Keratinocyte (primary cell): ENCODE measurements around the gene EPHX1. TPM values are rescaled to one million over a fixed set of nuclear protein-coding genes. Genes with fewer than 3 reads are reported as not detected.

Source experiments
- DNase-seq: peaks from one replicate; pipeline ENCODE4 v3.0.0-alpha.2; 2011; ENCODE audit warnings: low read depth, missing footprints, low spot score
- FAIRE-seq: peaks from 2 replicates; lab custom pipeline; 2011; peaks lifted over from hg19 to GRCh38; lab: Jason Lieb, UNC
- H2AFZ ChIP-seq: 2 replicates; pipeline ENCODE4 v1.6.0; 2012; ENCODE audit warnings: low read length, control low read depth, inconsistent platforms; ENCODE audit not compliant: control insufficient read depth
- H3K27ac ChIP-seq: 2 replicates; pipeline ENCODE4 v1.5.1; 2011; ENCODE audit warnings: low read length; ENCODE audit not compliant: control insufficient read depth, insufficient read depth
- H3K27me3 ChIP-seq: 3 replicates; pipeline ENCODE4 v1.6.0; 2011; ENCODE audit warnings: low read length; ENCODE audit not compliant: control insufficient read depth, insufficient read depth; ENCODE audit errors: extremely low read depth
- H3K36me3 ChIP-seq, 2 experiments: 2 replicates in 1 of 2; 3 replicates in 1 of 2; pipeline ENCODE4 v1.5.1; 2011; ENCODE audit warnings: low read length in 2 of 2, mild to moderate bottlenecking in 1 of 2; ENCODE audit not compliant: control insufficient read depth in 2 of 2, insufficient read depth in 2 of 2; ENCODE audit errors: extremely low read depth in 1 of 2
- H3K4me1 ChIP-seq: 3 replicates; pipeline ENCODE4 v1.5.1; 2011; ENCODE audit warnings: low read length; ENCODE audit not compliant: control insufficient read depth, insufficient read depth; ENCODE audit errors: extremely low read depth
- H3K4me2 ChIP-seq: 3 replicates; pipeline ENCODE4 v1.6.0; 2011; ENCODE audit warnings: low read depth, low read length; ENCODE audit not compliant: control insufficient read depth, insufficient read depth; ENCODE audit errors: extremely low read depth
- H3K4me3 ChIP-seq, 3 experiments: fragments of 200-600 bp in 1 of 3; sonication (generic) in 1 of 3; 2 replicates in 2 of 3; 3 replicates in 1 of 3; pipeline ENCODE4 v1.5.1; 2011 to 2016; ENCODE audit warnings: low read length in 3 of 3, mild to moderate bottlenecking in 3 of 3, control low read depth in 2 of 3, inconsistent platforms in 1 of 3, low read depth in 1 of 3, mixed read lengths in 1 of 3, mixed run types in 1 of 3, moderate library complexity in 1 of 3; ENCODE audit not compliant: control insufficient read depth in 2 of 3, insufficient read depth in 2 of 3; ENCODE audit errors: extremely low read depth in 1 of 3
- H3K79me2 ChIP-seq: 2 replicates; pipeline ENCODE4 v1.6.0; 2012; ENCODE audit warnings: low read length; ENCODE audit not compliant: control insufficient read depth, insufficient read depth
- H3K9ac ChIP-seq: 3 replicates; pipeline ENCODE4 v1.6.0; 2011; ENCODE audit warnings: low read length; ENCODE audit not compliant: control insufficient read depth, insufficient read depth; ENCODE audit errors: extremely low read depth
- H3K9me1 ChIP-seq: 3 replicates; pipeline ENCODE4 v1.6.0; 2011; ENCODE audit warnings: low read length; ENCODE audit not compliant: control insufficient read depth, insufficient read depth; ENCODE audit errors: extremely low read depth
- H3K9me3 ChIP-seq: 2 replicates; pipeline ENCODE4 v1.5.1; 2012; ENCODE audit warnings: low read depth, low read length; ENCODE audit not compliant: control insufficient read depth
- H4K20me1 ChIP-seq: 3 replicates; pipeline ENCODE4 v1.6.0; 2011; ENCODE audit warnings: low read length; ENCODE audit not compliant: control insufficient read depth, insufficient read depth; ENCODE audit errors: extremely low read depth
- CTCF ChIP-seq, 3 experiments: IDR thresholded peaks in 1 of 3; conservative IDR thresholded peaks in 1 of 3; optimal IDR thresholded peaks in 1 of 3; 2 replicates in 2 of 3; 3 replicates in 1 of 3; pipeline versions ENCODE3 to v1.5.1; 2011; ENCODE audit warnings: low read length in 3 of 3, mild to moderate bottlenecking in 3 of 3, moderate library complexity in 2 of 3, control low read depth in 1 of 3, inconsistent platforms in 1 of 3; ENCODE audit not compliant: insufficient read depth in 2 of 3; ENCODE audit errors: extremely low read depth in 1 of 3
- EZH2 ChIP-seq: IDR thresholded peaks from one replicate; pipeline ENCODE4 v1.6.1; 2012; ENCODE audit warnings: inconsistent platforms, mild to moderate bottlenecking, low read length, moderate library complexity
- dilution Hi-C: fragments of 300-500 bp; cut with MboI; formaldehyde crosslinking; loops from one replicate; pipeline ENCODE4 v1.7.0; 2020; ENCODE audit warnings: low sequenced_read_pairs; ENCODE audit not compliant: extremely low pct_ligation_motif_present
- polyA plus RNA-seq, 5 experiments: library from polyadenylated mRNA; depleted of rRNA in 3 of 5; stranded (reverse) in 3 of 5; stranded (forward) in 1 of 5; unstranded in 1 of 5; fragments of >200 nt; gene quantifications; 1 replicate in 1 of 5; 2 replicates in 3 of 5; 3 replicates in 1 of 5; pipeline versions ENCODE4 v1.2.1 to v1.2.3, GENCODE V29; 2011 to 2012; ENCODE audit warnings: missing spikeins in 2 of 5, low read depth in 1 of 5, low replicate concordance in 1 of 5

Gene EPHX1
- polyA plus RNA-seq, 1 donor (not counting 4 experiments of a cell fraction or from before 2014, with no cell fraction given), result 6.4 TPM

- FAIRE-seq (no peak), DNase-seq (no peak)
- dilution Hi-C loops, result no loop called here
- no peaks in the 10 kb centered on the region for H3K9me3 ChIP-seq
- H3K79me2 ChIP-seq, result peaks cover 17% of the 10 kb centered on the region
- H3K4me2 ChIP-seq, result no peak overlapping the region
- peaks cover 19% of the 10 kb centered on the region for H3K4me1 ChIP-seq
- H3K9ac ChIP-seq, result no peak overlapping the region
- no peaks in the 10 kb centered on the region for H3K27me3 ChIP-seq
- no peaks in the 10 kb centered on the region for H3K36me3 ChIP-seq
- H4K20me1 ChIP-seq, result peaks cover 2% of the 10 kb centered on the region
- no peaks in the 10 kb centered on the region for H3K9me1 ChIP-seq
- TF ChIP-seq CTCF (optimal IDR thresholded peaks at IDR 0.05 in 1 of 3, IDR thresholded peaks at IDR 0.05 in 1 of 3, conservative IDR thresholded peaks at IDR 0.05 in 1 of 3; ENCODE audit: extremely low read depth in 1 of 3, insufficient read depth in 2 of 3, low read length in 3 of 3), result no peak
- TF ChIP-seq EZH2, result no peak
- no peak overlapping the region for H3K27ac ChIP-seq
- no peak overlapping the region for H3K4me3 ChIP-seq
- no peak overlapping the region for H2AFZ ChIP-seq
Measured at GRCh38 chr1:225774281-225775147, 35.4 kb upstream of the EPHX1 start.

- H3K9ac ChIP-seq, result no peak overlapping the region
- H3K4me3 ChIP-seq, result no peak overlapping the region
- no peak overlapping the region for H3K27ac ChIP-seq
- no peak for FAIRE-seq
- dilution Hi-C loops, result no loop called here
- peaks cover 34% of the 10 kb centered on the region for H3K79me2 ChIP-seq
- peaks cover 2 to 7% of the 10 kb centered on the region in 2 experiments for H3K36me3 ChIP-seq
- H3K9me3 ChIP-seq, result no peaks in the 10 kb centered on the region
- peaks cover 2% of the 10 kb centered on the region for H3K9me1 ChIP-seq
- H3K4me1 ChIP-seq, result peaks cover 28% of the 10 kb centered on the region
- no peak overlapping the region for H2AFZ ChIP-seq
- H4K20me1 ChIP-seq, result peaks cover 9% of the 10 kb centered on the region
- no peak overlapping the region for H3K4me2 ChIP-seq
- no peaks in the 10 kb centered on the region for H3K27me3 ChIP-seq
- no peak for TF ChIP-seq EZH2
- no peak for TF ChIP-seq CTCF (optimal IDR thresholded peaks at IDR 0.05 in 1 of 3, IDR thresholded peaks at IDR 0.05 in 1 of 3, conservative IDR thresholded peaks at IDR 0.05 in 1 of 3; ENCODE audit: extremely low read depth in 1 of 3, insufficient read depth in 2 of 3, low read length in 3 of 3)
- DNase-seq, result no peak
Measured at GRCh38 chr1:225776294-225776693, 33.6 kb upstream of the EPHX1 start.
